COLO668 (cell line): Measurements from ENCODE around the gene DPCD.
A peak's percentile ranks its signal among the peaks of the same experiment; 100 is the strongest.

Source experiments
- DNase-seq: peaks from one replicate; lab custom pipeline; 2025; ENCODE audit not compliant: unreplicated experiment; lab: John Stamatoyannopoulos, UW

DPCD gene

DNA sequence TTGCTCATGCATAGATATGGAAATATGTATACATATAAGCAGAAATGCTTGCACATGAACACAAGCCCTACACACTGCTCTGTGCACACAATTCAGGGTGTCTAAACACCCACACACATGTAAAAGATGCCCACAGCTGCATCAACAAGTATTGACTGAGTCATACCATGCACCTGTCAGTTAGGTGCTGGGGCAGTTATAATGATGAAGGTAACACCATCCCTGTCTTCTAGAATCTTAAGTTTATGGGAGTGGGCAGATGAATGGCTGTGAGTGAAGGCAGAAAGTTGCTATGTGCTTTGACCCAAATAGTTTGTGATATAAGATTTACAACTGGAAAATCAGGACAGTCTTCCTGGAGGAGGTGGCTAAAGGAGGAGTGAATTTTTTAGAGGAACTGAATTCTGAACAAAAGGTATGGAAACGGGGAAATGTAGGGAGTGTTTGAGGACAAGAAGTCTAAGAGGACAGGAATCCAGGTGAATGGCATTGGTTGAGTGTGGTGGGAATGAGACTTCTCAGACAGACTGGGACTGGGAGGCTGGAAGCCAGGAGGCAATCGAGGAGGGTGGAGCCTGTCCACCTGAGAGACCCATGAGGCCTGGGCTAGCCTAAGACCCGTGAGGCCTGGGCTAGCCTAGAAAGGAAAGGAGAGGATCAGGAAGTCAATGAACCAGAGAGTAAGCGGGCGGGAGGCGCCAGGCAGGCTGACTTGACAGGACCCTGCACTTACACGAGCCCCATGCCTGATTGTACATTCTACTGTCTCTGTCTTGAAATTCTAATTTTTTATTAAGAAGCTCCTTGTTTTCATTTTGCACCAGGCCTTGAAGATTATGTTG is 20.7 kb upstream of the DPCD start:
- DNase-seq: no peak

- no peak for DNase-seq
Observed at GRCh38 chr10:101568054-101568745, 19.9 kb upstream of the DPCD start.

DNA sequence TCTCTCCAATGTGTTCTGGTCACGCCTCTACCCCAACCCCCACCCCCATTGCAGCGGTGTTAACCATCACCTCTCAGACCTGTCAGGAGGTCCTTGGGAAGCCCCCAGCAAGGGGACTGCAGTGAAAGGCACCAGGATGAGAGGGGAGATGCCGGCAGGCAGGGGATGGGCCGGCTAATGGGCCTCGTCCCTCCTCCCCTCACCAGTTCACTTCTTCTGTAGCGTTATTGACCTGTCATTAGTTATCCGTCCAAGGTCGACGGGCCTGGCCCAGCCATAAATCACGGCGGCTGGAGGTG is 18.8 kb upstream of the DPCD start:
- DNase-seq: no peak

- DNase-seq: peak; percentile 69
Observed at GRCh38 chr10:101569622-101570427, 18.3 kb upstream of the DPCD start.

GRCh38 chr10:101570428-101571270 is 17.5 kb upstream of the DPCD start:
- DNase-seq: peak; percentile 30

GRCh38 chr10:101571271-101571925 is 16.7 kb upstream of the DPCD start:
- no peak for DNase-seq

DNA sequence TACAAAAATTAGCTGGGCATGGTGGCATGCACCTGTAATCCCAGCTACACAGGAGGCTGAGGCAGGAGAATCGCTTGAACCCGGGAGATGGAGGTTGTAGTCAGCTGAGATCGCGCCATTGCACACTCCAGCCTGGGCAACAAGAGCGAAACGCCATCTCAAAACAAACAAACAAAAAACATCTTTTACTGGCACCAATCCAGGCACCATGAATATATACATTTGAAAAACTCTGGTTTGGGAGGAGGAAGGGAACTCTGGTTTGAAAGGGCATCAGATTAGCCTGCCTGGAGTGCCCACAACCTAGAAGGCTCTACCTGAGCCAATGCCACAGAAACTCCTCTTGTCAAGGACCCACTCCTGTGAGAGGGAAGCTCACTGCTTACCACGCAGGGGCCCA is 16.0 kb upstream of the DPCD start:
- DNase-seq: no peak

GRCh38 chr10:101572785-101573184 is 15.3 kb upstream of the DPCD start:
- no peak for DNase-seq

- DNase-seq: no peak
Observed at GRCh38 chr10:101573885-101574753, 14.0 kb upstream of the DPCD start.

- no peak for DNase-seq
Observed at GRCh38 chr10:101575091-101575490, 13.0 kb upstream of the DPCD start.

DNA sequence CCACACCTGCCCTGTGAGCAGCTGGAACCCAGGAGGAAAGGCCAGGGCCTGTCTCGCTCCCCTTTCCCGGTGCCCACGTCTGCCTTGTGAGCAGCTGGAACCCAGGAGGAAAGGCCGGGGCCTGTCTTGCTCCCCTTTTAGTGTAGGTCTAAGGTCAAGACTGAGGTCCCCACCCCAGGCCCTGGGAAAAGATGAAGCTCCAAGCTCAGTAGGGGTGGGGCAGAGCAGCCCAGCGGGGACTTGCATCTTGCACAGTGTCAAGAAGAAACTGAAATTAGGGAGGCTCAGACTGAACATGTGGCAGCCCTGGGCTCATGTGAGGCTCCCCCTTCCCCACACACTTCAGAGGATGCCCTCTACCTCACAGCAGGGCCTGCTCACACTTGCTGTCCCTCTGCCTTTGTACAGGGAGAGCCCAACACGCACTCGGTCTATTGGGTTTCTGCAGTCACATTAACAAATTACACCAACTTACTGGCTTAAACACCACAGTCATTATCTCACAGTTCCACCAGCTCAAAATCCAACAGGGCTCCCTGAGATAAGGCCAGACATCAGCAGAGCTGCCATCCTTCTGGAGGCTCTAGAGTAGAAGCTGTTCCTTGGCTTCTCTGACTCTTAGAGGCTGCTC is 12.4 kb upstream of the DPCD start:
- DNase-seq: no peak

DNA sequence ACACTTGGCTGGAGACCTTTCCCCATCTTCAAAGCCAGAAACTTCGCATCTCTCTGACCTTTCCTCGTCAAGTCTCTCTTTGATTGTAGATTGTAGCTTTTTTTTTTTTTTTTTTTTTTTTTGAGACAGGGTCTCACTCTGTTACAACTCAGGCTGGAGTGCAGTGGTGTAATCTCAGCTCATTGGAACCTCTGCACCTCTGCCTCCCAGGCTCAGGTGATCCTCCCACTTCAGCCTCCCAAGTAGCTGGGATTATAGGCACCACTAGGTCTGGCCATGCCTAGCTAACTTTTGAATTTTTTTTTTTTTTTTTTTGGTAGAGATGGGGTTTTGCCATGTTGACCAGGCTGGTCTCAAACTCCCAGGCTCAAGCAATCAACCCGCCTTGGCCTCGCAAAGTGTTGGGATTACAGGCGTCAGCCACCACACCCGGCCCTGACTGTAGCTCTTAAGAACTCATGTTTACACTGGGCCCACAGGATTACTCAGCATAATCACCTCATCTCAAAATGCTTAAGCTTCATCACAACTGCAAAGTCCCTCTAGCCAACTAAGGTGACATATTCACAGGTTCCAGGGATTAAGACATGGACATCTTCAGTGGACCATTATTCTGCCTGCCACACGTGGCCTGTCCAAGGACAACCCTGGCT is 11.8 kb upstream of the DPCD start:
- no peak for DNase-seq

DNA sequence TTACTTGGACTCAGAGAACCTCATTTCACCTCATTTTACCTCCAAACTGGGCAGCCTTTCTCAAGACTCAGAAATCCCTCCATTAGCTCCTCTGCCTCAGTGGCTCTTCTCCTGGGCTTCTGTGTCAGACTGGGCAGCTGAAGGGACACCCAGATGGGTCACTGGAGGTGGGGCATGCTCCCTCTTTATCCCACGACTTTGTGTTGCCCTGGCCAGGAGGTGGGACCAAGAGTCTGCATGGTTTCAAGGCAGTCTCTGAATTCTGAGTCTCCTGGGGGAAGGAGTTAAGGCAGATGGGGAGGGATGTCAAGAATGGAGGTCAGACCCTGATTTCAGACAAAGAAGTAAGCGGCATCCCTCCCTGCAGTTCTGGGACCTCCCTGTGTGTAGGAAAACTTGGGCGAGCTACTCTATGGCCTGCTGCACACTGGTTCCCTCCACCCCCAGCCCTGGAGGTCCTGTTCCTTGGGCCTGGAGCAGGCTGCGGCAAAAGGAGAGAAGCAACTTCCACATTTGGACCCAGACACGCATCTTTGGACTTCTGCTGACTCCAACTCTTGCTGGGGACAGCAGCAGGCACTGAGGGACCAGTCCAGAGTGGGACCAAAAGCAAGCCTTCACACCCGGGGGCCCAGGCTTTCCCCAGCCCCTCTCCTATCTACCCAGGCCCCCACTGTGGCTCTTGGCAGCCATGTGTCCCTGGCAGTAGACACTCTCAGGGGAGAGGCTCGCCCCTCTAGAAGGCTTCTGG is 10.8 kb upstream of the DPCD start:
- DNase-seq: no peak

GRCh38 chr10:101578192-101578591 is 9.9 kb upstream of the DPCD start:
- no peak for DNase-seq

DNA sequence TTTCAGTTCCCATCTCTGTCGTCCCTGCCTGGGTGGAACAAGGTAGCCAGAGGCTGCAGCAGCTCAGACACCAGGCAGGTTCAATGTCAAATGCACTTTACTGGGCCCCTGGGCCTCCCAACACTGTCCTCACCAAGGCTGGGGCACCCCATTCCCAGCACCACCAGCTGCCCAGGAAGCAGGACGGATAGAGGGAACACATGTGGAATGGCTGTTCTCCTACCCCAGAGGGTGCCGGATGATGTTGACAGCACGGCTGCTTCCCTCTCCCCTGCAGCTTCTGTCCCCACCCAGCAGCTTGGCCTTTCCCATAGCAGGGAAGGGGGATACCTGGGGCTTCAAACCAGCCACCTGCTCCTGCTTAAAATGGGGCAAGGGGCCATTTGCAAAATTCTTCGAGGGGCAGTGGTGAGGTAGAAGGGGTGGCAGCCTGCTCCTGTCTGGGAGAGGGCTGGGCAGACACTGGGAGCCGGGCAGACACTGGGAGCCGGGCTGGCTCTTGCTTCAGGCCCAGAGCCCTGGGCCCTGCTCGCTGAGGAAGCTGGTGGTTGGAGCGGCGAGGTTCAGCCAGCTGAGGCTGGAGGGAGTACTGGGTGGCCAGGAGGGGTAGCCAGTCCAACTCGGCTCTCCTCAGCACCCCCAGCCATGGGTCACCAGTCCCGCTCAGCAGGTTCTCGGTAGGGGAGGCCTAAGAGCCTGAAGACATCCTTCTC is 9.2 kb upstream of the DPCD start:
- DNase-seq: no peak

DNA sequence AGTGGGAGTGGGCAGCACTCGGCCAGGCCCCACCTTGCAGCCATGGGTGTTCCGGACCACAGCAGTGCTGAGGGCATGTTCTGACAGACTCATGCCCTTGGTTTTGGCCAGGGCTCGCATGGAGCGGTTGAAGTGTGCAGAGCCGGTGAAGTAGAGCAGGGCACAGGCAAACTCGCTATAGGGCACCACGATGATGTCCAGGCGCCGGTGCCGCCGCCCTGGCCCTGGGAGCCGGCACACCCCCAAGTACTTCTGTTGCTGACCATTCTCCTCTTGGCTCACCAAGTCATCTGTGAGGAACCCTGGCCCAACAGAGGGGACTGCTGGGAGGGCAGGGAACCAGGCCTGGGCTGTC is 8.6 kb upstream of the DPCD start:
- DNase-seq: no peak
